ENCODE measurements around the gene OSBPL9.

DNA sequence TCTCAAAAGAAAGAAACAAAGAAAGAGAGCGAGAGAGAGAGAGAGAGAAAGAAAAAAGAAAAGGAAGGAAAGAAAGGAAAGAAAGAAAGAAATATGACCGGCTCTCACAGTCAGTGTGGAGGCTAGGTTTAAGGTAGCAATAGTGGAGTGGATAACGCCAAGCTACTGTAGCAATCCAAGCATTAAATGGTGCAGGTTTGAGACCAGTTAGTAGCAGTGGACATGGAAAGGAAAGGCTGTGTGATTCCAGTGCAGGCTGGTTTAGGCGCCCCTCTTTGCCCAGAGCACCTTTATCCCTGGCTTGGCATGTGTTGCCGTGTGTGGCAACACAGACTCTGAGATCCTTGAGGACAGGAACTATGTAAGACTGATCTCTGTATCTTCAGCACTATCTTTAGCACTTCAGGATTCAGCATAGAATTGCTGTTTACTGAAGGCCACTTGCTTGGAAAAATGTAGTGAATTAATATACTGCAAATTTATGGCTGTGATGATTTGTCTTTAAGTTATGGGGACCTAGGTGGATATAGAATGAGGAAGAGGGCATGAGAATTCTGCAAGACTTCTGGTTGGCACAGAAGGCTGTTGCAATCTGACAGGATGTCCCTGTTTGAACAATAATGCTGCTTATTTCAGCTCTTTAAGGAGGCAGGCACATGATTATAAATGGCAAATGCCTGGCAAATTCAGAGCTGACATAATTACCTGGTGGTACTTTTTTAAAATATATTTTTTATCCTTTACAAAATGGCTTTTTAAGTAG is 10.8 kb upstream of the OSBPL9 start:
- TF ChIP-seq EZH2 (IDR thresholded peaks at IDR 0.05) (no peak), POLR2AphosphoS5 (IDR thresholded peaks at IDR 0.05; ENCODE audit: borderline replicate concordance, low read depth, low read length) (no peak), FOXP2 (optimal IDR thresholded peaks at IDR 0.05; ENCODE audit: control extremely low read depth, extremely low read length, insufficient read depth) (no peak)
